ENCODE results near the gene ZNF277. TPM values are rescaled to one million over a fixed set of nuclear protein-coding genes. Genes with fewer than 3 reads are reported as not detected.
"Not testable (repeated sequence)": the region's sequence is repeated elsewhere in the genome, so short reads cannot be mapped to it uniquely, and the experiment has no call there.

The ZNF277 gene
- total RNA-seq, 2 donors from 2014 or later = 22.7 to 30.4 TPM

DNA sequence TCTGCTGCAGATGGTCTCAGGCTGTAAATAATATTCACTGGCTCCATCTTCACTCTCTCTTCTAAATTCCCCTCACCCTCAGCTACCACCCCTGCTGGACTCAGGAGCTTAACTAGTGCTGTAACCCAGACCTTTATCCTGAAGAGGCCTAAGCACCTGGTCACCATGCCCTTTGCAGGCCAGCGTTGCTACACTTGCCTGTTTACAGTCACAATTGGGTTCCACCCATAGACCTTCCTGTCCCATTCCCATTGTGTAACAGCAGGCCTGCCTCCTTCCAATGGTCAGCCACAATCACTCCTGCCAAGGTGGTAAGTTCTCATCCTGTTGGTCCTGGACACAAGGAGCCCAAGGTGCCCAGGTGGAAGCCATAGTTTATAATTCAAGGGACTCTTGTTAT, 157.9 kb downstream of the ZNF277 start:
- H3K27ac Mint-ChIP-seq = peak overlapping the region in 1 of 2 donors; percentile 13
- no peaks in the 10 kb centered on the region for H3K36me3 Mint-ChIP-seq
- ATAC-seq = no peak

GRCh38 chr7:112365551-112365950, 159.1 kb downstream of the ZNF277 start:
- no peak for ATAC-seq
- Mint-ChIP-seq H3K27ac (no peak overlapping the region), H3K36me3 (no peaks in the 10 kb centered on the region), H3K9me3 (no peaks in the 10 kb centered on the region)
- DNase-seq (ENCODE audit: low spot score in 2 of 2) = no peak

More for the DNA sequence above, 157.9 kb downstream of the ZNF277 start:
- DNase-seq (ENCODE audit: low spot score in 2 of 2) = no peak
- H3K9me3 Mint-ChIP-seq = no peaks in the 10 kb centered on the region

DNA sequence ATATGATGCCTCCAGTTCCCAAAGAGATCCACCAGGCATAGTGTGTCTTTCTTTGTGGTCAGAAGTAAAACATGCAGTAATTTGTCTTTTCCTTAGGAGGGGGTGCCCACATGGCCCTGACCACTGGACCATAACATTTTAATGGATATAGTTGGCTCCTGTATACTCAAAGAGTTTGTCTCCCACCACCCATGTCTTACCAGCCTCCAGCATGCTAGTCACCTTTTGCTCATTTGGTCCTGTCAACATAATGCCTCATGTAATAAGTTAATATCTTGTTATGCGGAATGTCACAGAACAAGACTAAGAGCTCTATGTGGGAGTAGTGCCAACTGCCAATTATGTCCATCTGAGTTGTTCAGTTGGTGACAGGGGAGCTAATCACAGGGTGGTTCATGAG, 160.4 kb downstream of the ZNF277 start:
- Mint-ChIP-seq H3K36me3 (no peaks in the 10 kb centered on the region), H3K27ac (no peak overlapping the region), H3K9me3 (no peaks in the 10 kb centered on the region)
- DNase-seq (ENCODE audit: low spot score in 2 of 2) = no peak
- ATAC-seq = no peak

GRCh38 chr7:112370436-112370835, 163.9 kb downstream of the ZNF277 start:
- ATAC-seq = no peak
- no peak overlapping the region for H3K27ac Mint-ChIP-seq
- DNase-seq (ENCODE audit: low spot score in 2 of 2) = no peak

DNA sequence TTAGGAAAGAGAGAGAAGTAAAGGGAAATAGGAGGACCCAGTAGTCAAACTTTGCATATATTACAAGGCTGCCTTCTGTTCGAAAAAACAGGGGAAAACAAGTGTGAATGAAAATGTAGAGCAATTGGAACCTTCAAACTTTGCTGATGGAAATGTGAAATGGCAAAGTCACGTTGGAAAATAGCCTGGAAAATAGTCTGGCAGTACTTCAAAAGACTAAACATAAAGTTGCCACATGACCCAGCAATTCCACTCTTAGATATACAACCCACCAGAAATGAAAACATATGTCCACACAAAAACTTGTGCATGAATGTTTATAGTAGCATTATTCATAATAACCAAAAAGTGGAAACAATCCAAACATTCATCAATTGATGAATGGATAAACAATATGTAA, 165.2 kb downstream of the ZNF277 start:
- Mint-ChIP-seq H3K36me3 (no peaks in the 10 kb centered on the region), H3K9me3 (no peaks in the 10 kb centered on the region), H3K27ac (no peak overlapping the region)
- no peak for ATAC-seq
- DNase-seq (ENCODE audit: low spot score in 2 of 2) = no peak

More at GRCh38 chr7:112370436-112370835, 163.9 kb downstream of the ZNF277 start:
- Mint-ChIP-seq H3K36me3 (no peaks in the 10 kb centered on the region), H3K9me3 (no peaks in the 10 kb centered on the region)

GRCh38 chr7:112372101-112372500, 165.6 kb downstream of the ZNF277 start:
- no peaks in the 10 kb centered on the region for H3K36me3 Mint-ChIP-seq
- DNase-seq (ENCODE audit: low spot score in 2 of 2) (no peak), ATAC-seq (no peak)
- no peak overlapping the region for H3K27ac Mint-ChIP-seq
- H3K9me3 Mint-ChIP-seq = no peaks in the 10 kb centered on the region

GRCh38 chr7:112377593-112377992, 171.1 kb downstream of the ZNF277 start:
- no peak for ATAC-seq
- no peak for DNase-seq (ENCODE audit: low spot score in 2 of 2)
- Mint-ChIP-seq H3K27ac (no peak overlapping the region), H3K36me3 (no peaks in the 10 kb centered on the region), H3K9me3 (peaks cover 0 to 5% of the 10 kb centered on the region in 2 donors)

DNA sequence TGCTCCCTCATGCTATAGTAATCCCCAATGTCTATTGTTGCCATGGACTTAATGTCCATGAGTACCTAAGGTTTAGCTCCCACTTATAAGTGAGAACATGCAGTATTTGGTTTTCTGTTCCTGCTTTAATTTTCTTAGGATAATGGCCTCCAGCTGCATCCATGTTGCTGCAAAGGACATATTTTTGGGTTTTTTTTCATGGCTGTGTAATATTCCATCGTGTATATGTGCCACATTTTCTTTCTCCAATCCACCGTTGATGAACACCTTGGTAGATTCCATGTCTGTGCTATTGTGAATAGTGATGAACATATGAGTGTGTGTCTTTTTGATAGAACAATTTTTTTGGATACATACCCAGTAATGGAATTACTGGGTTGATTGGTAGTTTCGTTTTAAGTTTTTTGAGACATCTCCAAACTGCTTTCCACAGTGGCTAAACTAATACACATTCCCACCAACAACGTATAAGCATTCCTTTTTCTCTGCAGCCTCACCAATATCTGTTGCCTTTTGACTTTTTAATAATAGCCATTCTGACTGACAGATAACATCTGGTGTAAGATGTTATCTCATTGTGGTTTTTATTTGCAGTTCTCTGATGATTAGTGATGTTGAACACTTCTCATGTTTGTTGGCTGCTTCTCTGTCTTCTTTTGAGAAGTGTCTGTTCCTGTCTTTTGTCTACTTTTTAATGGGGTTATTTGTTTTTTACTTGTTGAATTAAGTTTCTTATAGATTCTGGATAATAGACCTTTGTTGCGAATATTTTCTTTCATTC, 175.0 kb downstream of the ZNF277 start:
- ATAC-seq (no peak), DNase-seq (ENCODE audit: low spot score in 2 of 2) (no peak)
- peaks cover 0 to 5% of the 10 kb centered on the region in 2 donors for H3K9me3 Mint-ChIP-seq
- no peaks in the 10 kb centered on the region for H3K36me3 Mint-ChIP-seq
- H3K27ac Mint-ChIP-seq = no peak overlapping the region

DNA sequence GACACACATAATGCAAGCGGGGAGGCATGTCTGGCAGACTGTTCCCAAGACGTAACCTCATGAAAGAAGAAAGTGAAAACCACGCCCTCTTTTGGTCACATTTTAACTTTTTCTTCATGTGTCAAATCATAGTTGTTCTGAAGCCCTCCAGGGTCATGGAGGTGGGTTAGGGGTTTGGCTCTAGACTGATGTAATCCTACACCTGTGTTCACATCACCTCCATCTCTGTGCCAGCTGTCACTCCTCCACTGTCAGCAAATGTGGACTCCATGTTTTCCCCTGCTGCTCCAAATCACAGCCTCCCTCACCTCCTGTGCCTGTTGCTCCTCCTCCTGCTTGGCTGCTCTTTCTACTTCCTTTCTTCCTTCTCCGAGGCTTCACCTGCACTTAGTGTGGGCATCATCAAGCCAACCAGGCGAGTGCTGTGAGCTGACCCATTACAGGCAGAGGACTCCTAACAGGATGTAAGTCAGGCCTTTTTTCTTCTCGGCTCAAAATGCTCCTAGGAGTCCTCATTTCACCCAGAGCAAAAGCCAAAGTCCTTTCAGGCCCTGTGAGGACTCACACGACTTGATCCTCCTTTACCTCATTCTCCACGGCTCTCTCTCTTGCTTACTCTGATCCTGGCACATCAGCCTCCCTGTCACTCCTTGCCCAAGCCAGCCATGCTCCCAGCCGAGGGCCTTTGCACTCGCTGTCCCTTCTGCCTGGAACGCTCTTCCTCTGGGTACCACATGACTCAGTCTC, 177.3 kb downstream of the ZNF277 start:
- Mint-ChIP-seq H3K36me3 (no peaks in the 10 kb centered on the region), H3K27ac (no peak overlapping the region), H3K9me3 (peaks cover 0 to 5% of the 10 kb centered on the region in 2 donors)
- DNase-seq (ENCODE audit: low spot score in 2 of 2) (no peak), ATAC-seq (peak in 1 of 2 donors; percentile 48)

- Mint-ChIP-seq H3K27ac (no peak overlapping the region), H3K9me3 (peaks cover 0 to 5% of the 10 kb centered on the region in 2 donors), H3K36me3 (no peaks in the 10 kb centered on the region)
- DNase-seq (ENCODE audit: low spot score in 2 of 2) = no peak
- ATAC-seq = no peak
Measured at GRCh38 chr7:112385516-112385915, 179.0 kb downstream of the ZNF277 start.

GRCh38 chr7:112386619-112387018, 180.1 kb downstream of the ZNF277 start:
- Mint-ChIP-seq H3K27ac (no peak overlapping the region), H3K36me3 (no peaks in the 10 kb centered on the region), H3K9me3 (peaks cover 0 to 4% of the 10 kb centered on the region in 2 donors)
- DNase-seq (ENCODE audit: low spot score in 2 of 2) = no peak
- ATAC-seq = peak in 1 of 2 donors; percentile 16

DNA sequence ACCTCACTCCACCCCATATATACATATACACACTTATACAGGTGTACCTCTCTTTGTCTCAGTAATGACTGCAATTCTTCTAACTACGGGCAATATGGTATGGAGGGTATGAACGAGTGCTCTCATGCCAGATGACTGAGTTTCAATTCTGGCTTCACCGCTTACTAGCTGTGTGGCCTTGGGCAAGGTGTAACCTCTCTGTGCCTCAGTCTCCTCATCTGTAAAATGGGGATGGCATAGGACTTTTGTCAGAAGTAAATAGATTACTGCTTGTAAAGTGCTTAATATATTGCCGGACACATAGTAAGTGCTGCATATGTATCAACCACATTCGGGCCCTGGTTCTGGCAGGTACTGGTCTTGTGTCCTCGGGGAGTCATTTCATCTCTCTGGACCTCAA, 183.7 kb downstream of the ZNF277 start:
- H3K9me3 Mint-ChIP-seq = no peaks in the 10 kb centered on the region
- no peak for ATAC-seq
- H3K36me3 Mint-ChIP-seq = no peaks in the 10 kb centered on the region
- H3K27ac Mint-ChIP-seq = no peak overlapping the region
- no peak for DNase-seq (ENCODE audit: low spot score in 2 of 2)

DNA sequence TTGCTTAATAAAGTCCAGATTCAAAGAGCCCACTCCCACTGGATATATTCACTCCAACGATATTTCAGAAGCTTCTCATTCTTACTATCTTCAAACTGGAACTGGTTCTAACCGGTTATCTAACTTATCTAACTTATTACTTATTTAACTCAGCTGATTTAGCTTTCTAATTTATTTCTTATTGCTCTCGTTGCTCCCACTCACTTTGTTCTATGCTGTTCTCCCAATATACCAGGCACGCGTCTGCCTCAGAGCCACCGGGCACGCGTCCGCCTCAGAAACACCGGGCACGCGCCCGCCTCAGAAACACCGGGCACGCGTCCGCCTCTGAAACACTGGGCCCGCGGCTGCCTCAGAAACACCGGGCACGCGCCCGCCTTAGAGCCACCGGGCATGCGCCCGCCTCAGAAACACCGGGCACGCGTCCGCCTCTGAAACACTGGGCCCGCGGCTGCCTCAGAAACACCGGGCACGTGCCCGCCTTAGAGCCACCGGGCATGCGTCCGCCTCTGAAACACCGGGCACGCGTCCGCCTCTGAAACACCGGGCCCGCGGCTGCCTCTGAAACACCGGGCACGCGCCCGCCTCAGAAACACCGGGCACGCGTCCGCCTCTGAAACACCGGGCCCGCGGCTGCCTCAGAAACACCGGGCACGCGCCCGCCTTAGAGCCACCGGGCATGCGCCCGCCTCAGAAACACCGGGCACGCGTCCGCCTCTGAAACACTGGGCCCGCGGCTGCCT, 184.8 kb downstream of the ZNF277 start:
- ATAC-seq, H3K36me3 Mint-ChIP-seq, H3K9me3 Mint-ChIP-seq, H3K27ac Mint-ChIP-seq: not testable (repeated sequence)
- DNase-seq (ENCODE audit: low spot score in 2 of 2) = peak; percentile 16 to 64

DNA sequence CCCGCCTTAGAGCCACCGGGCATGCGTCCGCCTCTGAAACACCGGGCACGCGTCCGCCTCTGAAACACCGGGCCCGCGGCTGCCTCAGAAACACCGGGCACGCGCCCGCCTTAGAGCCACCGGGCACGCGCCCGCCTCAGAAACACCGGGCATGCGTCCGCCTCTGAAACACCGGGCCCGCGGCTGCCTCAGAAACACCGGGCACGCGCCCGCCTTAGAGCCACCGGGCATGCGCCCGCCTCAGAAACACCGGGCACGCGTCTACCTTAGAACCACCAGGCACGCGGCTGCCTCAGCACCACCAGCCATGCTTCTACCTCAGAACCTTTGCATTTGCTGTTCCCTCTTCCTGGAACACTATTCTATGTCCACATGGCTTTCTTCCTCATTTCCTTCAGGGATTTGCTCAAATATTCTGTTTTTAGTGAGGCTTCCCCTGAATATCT, 185.4 kb downstream of the ZNF277 start:
- ATAC-seq (peak; percentile 76 to 92), DNase-seq (ENCODE audit: low spot score in 2 of 2) (peak; percentile 52 to 79)
- H3K36me3 Mint-ChIP-seq, H3K9me3 Mint-ChIP-seq: not testable (repeated sequence)
- peak overlapping the region; percentile 2 to 90 for H3K27ac Mint-ChIP-seq

Measured in activated naive CD4-positive, alpha-beta T cell treated with anti-CD3 and anti-CD28 coated beads, Interleukin-2, amount 50 U/mL, for 72 hours (primary cell).